Fibroblast of lung (primary cell): ENCODE data around the gene REM1. TPM values are rescaled to one million over a fixed set of nuclear protein-coding genes. Genes with fewer than 3 reads are reported as not detected.
A peak's percentile ranks its signal among the peaks of the same experiment; 100 is the strongest.

ENCODE experiments used
- DNase-seq, 2 donors: peaks; one replicate each; pipeline versions ENCODE4 v3.0.0 to v3.0.0-alpha.2; 2010; ENCODE audit warnings: low read depth in 2 of 2
- H2AFZ ChIP-seq: 2 replicates; pipeline ENCODE4 v1.5.1; 2012; ENCODE audit warnings: low read length, control low read depth, inconsistent platforms
- H3K27ac ChIP-seq: 2 replicates; pipeline ENCODE4 v1.5.1; 2011; ENCODE audit warnings: low read length, control low read depth; ENCODE audit not compliant: insufficient read depth
- H3K27me3 ChIP-seq: 2 replicates; pipeline ENCODE4 v1.5.1; 2011; ENCODE audit warnings: mild to moderate bottlenecking, low read length; ENCODE audit not compliant: control insufficient read depth, insufficient read depth
- H3K36me3 ChIP-seq: 2 replicates; pipeline ENCODE4 v1.5.1; 2011; ENCODE audit warnings: low read length; ENCODE audit not compliant: control insufficient read depth, insufficient read depth
- H3K4me1 ChIP-seq: 2 replicates; pipeline ENCODE4 v1.5.1; 2011; ENCODE audit warnings: low read length; ENCODE audit not compliant: control insufficient read depth, insufficient read depth; ENCODE audit errors: extremely low read depth
- H3K4me2 ChIP-seq: 2 replicates; pipeline ENCODE4 v1.5.1; 2011; ENCODE audit warnings: low read length, control low read depth; ENCODE audit not compliant: insufficient read depth; ENCODE audit errors: extremely low read depth
- H3K4me3 ChIP-seq, 4 experiments: fragments of 200-600 bp in 1 of 4; sonication (generic) in 1 of 4; replicated peaks in 1 of 4; 2 replicates each; pipeline ENCODE4 v1.5.1; 2011 to 2016; ENCODE audit warnings: low read length in 4 of 4, low read depth in 3 of 4, mild to moderate bottlenecking in 3 of 4, control low read depth in 2 of 4, inconsistent platforms in 1 of 4, mixed read lengths in 1 of 4; ENCODE audit not compliant: insufficient read depth in 1 of 4; ENCODE audit errors: control extremely low read depth in 1 of 4
- H3K79me2 ChIP-seq: 2 replicates; pipeline ENCODE4 v1.5.1; 2012; ENCODE audit warnings: mild to moderate bottlenecking, low read length, inconsistent platforms; ENCODE audit not compliant: control insufficient read depth, insufficient read depth
- H3K9ac ChIP-seq: 2 replicates; pipeline ENCODE4 v1.5.1; 2011; ENCODE audit warnings: mild to moderate bottlenecking, low read length, control low read depth; ENCODE audit not compliant: insufficient read depth
- H3K9me3 ChIP-seq: 2 replicates; pipeline ENCODE4 v1.5.1; 2012; ENCODE audit warnings: low read depth, low read length; ENCODE audit not compliant: control insufficient read depth, insufficient read depth
- H4K20me1 ChIP-seq: 2 replicates; pipeline ENCODE4 v1.5.1; 2011; ENCODE audit warnings: low read length; ENCODE audit not compliant: control insufficient read depth, insufficient read depth; ENCODE audit errors: extremely low read depth
- CTCF ChIP-seq, 2 donors: IDR thresholded peaks in 1 of 2; conservative IDR thresholded peaks in 1 of 2; 1 replicate in 1 of 2; 2 replicates in 1 of 2; pipeline ENCODE4 v1.5.1; 2011 to 2012; ENCODE audit warnings: low read length in 2 of 2, control low read depth in 1 of 2, inconsistent platforms in 1 of 2, low read depth in 1 of 2, mild to moderate bottlenecking in 1 of 2
- EZH2 ChIP-seq: IDR thresholded peaks from 2 replicates; pipeline ENCODE4 v1.5.1; 2012; ENCODE audit warnings: low read length, control low read depth, mild to moderate bottlenecking; ENCODE audit errors: missing control alignments
- polyA plus RNA-seq, 2 donors: library from polyadenylated mRNA; depleted of rRNA in 1 of 2; stranded (reverse) in 1 of 2; unstranded in 1 of 2; fragments of >200 nt; gene quantifications; 2 replicates each; pipeline ENCODE4 v1.2.1, GENCODE V29; 2011 to 2012; ENCODE audit warnings: missing spikeins in 1 of 2
- total RNA-seq: library from RNA; depleted of rRNA; stranded (reverse); fragments of >200 nt; gene quantifications from 2 replicates; pipeline ENCODE4 v1.2.1, GENCODE V29; 2014

The REM1 gene
- total and polyA plus RNA-seq, 2 donors (not counting 1 experiment from before 2014, with no cell fraction given), result not detected

- Histone ChIP-seq H3K9ac (no peak overlapping the region), H3K9me3 (no peaks in the 10 kb centered on the region), H3K4me3 (no peak overlapping the region), H2AFZ (no peak overlapping the region), H4K20me1 (no peaks in the 10 kb centered on the region), H3K79me2 (no peaks in the 10 kb centered on the region), H3K36me3 (no peaks in the 10 kb centered on the region), H3K4me1 (peaks cover 11% of the 10 kb centered on the region), H3K27ac (no peak overlapping the region), H3K4me2 (no peak overlapping the region), H3K27me3 (peaks cover 3% of the 10 kb centered on the region)
- DNase-seq, result no peak
- TF ChIP-seq CTCF (conservative IDR thresholded peaks at IDR 0.05 in 1 of 2, IDR thresholded peaks at IDR 0.05 in 1 of 2; ENCODE audit: low read depth in 1 of 2, low read length in 2 of 2) (no peak), EZH2 (no peak)
These were observed 21.7 kb downstream of the REM1 start for GRCh38 chr20:31496761-31497295.

GRCh38 chr20:31497838-31498540 is 22.9 kb downstream of the REM1 start:
- Histone ChIP-seq H3K9ac (no peak overlapping the region), H2AFZ (no peak overlapping the region), H3K79me2 (no peaks in the 10 kb centered on the region), H3K4me3 (no peak overlapping the region), H4K20me1 (no peaks in the 10 kb centered on the region), H3K27me3 (peaks cover 3% of the 10 kb centered on the region), H3K4me1 (peaks cover 11% of the 10 kb centered on the region), H3K36me3 (no peaks in the 10 kb centered on the region), H3K9me3 (no peaks in the 10 kb centered on the region), H3K4me2 (no peak overlapping the region), H3K27ac (no peak overlapping the region)
- TF ChIP-seq CTCF (conservative IDR thresholded peaks at IDR 0.05 in 1 of 2, IDR thresholded peaks at IDR 0.05 in 1 of 2; ENCODE audit: low read depth in 1 of 2, low read length in 2 of 2), result no peak
- TF ChIP-seq EZH2, result no peak
- peak; percentile 32 to 42 for DNase-seq

- H3K27ac ChIP-seq, result no peak overlapping the region
- no peaks in the 10 kb centered on the region for H3K79me2 ChIP-seq
- no peaks in the 10 kb centered on the region for H3K9me3 ChIP-seq
- H3K36me3 ChIP-seq, result no peaks in the 10 kb centered on the region
- H3K27me3 ChIP-seq, result peaks cover 3% of the 10 kb centered on the region
- no peak overlapping the region for H3K9ac ChIP-seq
- H3K4me3 ChIP-seq, result no peak overlapping the region
- no peaks in the 10 kb centered on the region for H4K20me1 ChIP-seq
- H2AFZ ChIP-seq, result no peak overlapping the region
- DNase-seq, result no peak
- TF ChIP-seq EZH2 (no peak), CTCF (conservative IDR thresholded peaks at IDR 0.05 in 1 of 2, IDR thresholded peaks at IDR 0.05 in 1 of 2; ENCODE audit: low read depth in 1 of 2, low read length in 2 of 2) (no peak)
- H3K4me2 ChIP-seq, result no peak overlapping the region
- peaks cover 11% of the 10 kb centered on the region for H3K4me1 ChIP-seq
These were observed 25.4 kb downstream of the REM1 start for GRCh38 chr20:31500527-31500926.
